HFF-Myc (cell line): ENCODE results near the gene CARD19.

Experiments used
- DNase-seq: peaks from one replicate; pipeline ENCODE4 v3.0.0-alpha.2; 2011; ENCODE audit warnings: low read depth; ENCODE audit errors: extremely low read depth
- H3K4me3 ChIP-seq: replicated peaks from 2 replicates; pipeline ENCODE4 v1.5.1; 2011; ENCODE audit warnings: low read depth, mild to moderate bottlenecking, control low read depth, low read length
- TF ChIP-seq, protein P1 (sequence below): IDR thresholded peaks from 2 replicates; pipeline ENCODE4 v1.5.1; 2012; ENCODE audit warnings: mild to moderate bottlenecking, low read depth, low read length, control low read depth; ENCODE audit errors: missing control alignments

Gene CARD19

DNA sequence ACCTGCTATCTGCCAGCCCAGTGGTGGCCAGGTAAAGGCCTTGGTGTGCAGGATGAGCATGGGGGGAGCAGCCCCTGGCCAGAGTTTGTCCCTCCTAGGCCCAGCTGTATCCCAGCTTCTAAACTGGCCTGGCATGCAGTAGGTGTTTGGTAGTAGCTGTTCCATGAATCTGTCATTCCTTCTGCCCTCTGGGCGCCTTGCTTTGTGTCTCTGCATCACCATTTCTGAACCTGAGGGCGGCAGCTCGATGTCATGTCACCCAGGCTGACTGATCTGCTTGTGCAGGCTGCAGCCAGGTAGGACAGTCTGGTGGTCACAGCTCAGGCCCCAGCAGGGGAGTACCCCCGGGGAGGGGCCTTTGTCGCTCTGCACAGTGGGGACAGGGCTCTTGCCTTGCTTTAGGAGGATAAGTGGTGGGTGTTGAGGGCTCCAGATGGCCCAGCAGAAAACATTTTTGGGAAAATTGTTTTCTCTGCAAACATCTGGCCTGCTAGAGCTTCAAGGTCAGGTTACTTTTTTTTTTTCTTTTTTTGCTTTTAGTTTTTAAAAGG lies 42.2 kb upstream of the CARD19 start:
- DNase-seq = no peak
- TF ChIP-seq, protein P1, sequence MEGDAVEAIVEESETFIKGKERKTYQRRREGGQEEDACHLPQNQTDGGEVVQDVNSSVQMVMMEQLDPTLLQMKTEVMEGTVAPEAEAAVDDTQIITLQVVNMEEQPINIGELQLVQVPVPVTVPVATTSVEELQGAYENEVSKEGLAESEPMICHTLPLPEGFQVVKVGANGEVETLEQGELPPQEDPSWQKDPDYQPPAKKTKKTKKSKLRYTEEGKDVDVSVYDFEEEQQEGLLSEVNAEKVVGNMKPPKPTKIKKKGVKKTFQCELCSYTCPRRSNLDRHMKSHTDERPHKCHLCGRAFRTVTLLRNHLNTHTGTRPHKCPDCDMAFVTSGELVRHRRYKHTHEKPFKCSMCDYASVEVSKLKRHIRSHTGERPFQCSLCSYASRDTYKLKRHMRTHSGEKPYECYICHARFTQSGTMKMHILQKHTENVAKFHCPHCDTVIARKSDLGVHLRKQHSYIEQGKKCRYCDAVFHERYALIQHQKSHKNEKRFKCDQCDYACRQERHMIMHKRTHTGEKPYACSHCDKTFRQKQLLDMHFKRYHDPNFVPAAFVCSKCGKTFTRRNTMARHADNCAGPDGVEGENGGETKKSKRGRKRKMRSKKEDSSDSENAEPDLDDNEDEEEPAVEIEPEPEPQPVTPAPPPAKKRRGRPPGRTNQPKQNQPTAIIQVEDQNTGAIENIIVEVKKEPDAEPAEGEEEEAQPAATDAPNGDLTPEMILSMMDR = no peak
- no peak overlapping the region for H3K4me3 ChIP-seq

DNA sequence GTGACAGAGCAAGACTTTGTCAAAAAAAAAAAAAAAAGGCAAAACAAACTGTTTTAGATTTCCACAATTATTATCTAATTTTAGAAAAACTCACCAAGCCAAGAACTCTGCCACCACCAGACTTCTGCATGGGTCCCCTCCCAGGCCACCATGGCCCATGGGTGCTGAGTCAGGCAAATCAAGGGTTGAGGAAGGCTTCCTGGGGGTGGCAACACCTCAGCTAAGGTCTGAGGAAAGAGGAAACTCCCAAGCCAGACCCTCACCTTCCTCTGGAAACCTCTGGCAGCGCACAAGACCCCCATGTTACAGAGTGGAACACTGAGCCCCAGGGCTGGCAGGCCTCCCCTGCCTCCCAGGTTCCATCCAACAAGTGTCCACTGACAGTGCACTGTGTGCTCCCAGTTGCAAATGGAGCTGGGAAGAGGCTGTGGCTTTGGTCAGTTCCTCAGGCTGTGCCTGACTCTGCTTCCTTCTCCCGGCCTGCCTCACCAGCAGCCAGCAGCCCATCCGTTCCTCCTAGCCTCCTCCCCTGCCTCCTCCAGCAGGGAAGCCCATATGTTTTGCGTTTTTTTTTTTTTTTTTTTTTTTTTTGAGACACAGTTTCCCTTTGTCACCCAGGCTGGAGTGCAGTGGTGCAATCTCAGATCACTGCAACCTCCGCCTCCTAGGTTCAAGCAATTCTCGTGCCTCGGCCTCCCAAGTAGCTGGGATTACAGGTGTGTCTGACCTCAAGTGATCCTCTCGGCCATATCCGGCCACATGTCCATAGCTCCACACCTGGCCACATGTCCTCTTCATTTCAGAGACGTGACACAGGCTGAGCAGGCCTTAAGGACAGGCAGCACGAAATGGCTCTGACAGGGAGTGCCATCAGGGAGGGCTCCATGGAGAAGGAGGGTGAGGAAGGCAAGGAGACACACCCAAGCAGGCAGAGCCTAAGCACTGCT lies 41.0 kb upstream of the CARD19 start:
- TF ChIP-seq, protein P1 = no peak
- DNase-seq = no peak
- H3K4me3 ChIP-seq = no peak overlapping the region

DNA sequence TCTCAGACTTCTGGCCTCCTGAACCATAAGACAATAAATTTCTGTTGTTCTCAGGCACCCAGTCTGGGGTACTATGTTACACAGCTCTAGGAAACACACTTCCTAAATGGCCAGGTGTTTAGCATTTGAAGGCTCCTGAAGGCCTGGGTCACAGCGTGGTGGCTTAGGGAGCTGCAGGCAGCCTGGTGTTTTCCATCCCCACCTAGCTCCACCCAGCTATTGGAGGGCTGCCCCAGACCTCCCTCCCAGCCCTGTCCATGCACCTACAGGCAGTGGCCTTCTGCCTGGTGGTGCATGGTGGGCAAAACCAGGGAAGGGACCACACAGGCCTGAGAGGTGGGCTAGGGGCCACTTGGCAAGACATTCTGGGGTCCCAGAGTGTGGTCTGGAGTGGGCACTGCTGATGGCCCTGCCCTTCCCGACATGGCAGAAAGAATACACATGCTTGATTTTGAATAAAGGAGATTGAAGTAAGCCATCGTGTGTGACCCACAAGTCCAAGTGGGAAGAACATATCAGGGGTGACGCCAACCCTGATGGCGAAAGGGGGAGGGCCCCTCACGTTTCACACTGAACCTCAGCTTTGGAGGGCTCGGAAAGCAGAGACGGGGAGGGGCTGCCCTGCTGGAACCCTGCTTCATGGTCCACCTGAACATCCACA lies 38.8 kb upstream of the CARD19 start:
- TF ChIP-seq, protein P1 = no peak
- H3K4me3 ChIP-seq = no peak overlapping the region
- no peak for DNase-seq

DNA sequence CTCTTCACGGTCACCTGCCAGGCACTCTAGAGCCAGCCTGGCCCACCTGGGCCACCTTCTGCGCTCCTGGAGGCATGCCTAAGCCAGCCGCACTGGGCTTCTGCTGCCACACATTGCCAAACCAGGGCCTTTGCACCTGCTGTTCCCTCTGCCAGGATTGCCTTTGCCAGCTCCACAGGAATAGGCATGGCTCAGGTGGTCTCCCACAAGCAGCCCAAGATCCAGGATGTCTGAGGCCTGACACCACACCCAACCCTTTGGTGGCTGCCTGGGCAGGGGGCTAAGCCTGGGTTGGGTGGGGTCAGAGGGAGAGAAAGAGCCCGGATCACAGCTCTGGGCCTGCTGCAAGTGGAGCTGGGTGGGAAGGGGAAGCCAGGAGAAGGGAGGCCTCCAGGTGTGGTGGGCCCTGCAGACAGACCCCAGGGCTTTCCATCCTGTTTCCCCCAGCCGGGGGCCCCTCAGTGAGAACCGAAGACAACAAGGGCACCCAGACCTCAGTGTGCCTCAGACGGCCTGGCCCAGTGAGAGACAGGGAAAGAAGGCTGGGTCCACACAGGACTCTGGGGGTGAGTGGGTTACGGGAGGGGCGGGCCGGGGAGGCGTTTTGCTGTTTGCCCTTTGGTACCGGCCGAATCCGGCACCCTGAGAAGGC lies 38.2 kb upstream of the CARD19 start:
- TF ChIP-seq, protein P1 = no peak
- no peak for DNase-seq
- no peak overlapping the region for H3K4me3 ChIP-seq

DNA sequence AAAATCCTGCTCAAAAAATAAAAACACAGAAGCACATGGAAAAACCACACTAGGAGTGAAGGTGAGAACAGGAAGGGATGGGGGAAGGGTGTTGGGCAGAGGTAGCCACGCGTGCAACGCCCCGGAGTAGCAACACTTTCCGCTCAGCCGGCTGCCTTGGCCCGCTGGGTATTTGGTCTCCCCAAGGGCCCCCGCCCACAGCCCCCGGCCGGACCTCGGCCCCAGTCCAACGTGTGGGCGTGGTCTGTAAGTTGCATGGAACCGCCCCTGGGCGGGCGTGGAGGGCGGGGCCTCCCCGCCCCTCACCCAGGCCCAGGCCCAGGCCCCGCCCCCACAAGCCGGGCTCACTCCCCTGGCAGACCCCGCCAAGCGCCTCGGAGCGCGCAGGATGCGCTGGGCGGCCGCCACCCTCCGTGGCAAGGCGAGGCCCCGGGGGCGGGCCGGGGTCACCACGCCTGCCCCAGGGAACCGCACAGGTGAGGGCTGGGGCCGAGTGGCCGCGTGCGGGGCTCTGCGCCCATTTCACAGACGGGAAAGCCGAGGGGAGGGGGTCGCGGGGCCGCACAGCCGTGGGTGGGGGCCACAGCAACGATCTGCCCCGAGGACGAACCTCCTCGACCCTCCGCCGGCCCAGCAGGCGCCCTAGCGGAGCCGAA lies 37.5 kb upstream of the CARD19 start, which contains the start of gene SUSD3:
Gene SUSD3, plus strand, starts transcription at position 347 of the 656 bp plus-strand sequence. Its CDS starts 42 bp downstream, at position 389.
- DNase-seq = no peak
- peak within 1 kb of the TSS; percentile 23 for H3K4me3 ChIP-seq
- TF ChIP-seq, protein P1 = no peak
